ENCODE results near the gene PTTG1IP.

Gene PTTG1IP

GRCh38 chr21:44800971-44801467 is 72.5 kb downstream of the PTTG1IP start:
- H3K36me3 ChIP-seq (ENCODE audit: control insufficient read depth in 2 of 2, insufficient read depth in 1 of 2, low read length in 2 of 2) = peaks cover 15 to 56% of the 10 kb centered on the region in 2 experiments
- peaks cover 4% of the 10 kb centered on the region; the same call in 1 of the 2 replicates for H3K4me1 ChIP-seq (ENCODE audit: control insufficient read depth, insufficient read depth, low read length)
- ChIA-PET CTCF (interaction anchor here (0.5 to 2.7 kb wide), 18 partner anchors 9 to 362 kb away, joined by 3 to 21 read pairs (median 4); no protein-coding TSS in a partner anchor), POLR2A (interaction anchor here (0.6 to 2.9 kb wide), 15 partner anchors 8 to 487 kb away, joined by 3 to 22 read pairs (median 5); partner anchors contain the start of genes POFUT2, PTTG1IP and SUMO3)
- peak overlapping the region; percentile 69; the same call in 1 of the 2 replicates for H3K27ac ChIP-seq (ENCODE audit: extremely low read depth, low read depth, low read length)
- TF ChIP-seq ZNF2 (tag by site-specific recombination; IDR thresholded peaks at IDR 0.05) = no peak
- no peak for TF ChIP-seq AEBP2 (tag by site-specific recombination; IDR thresholded peaks at IDR 0.05; ENCODE audit: borderline replicate concordance)
- no peak for TF ChIP-seq SETDB1 (IDR thresholded peaks at IDR 0.05; ENCODE audit: insufficient read length, low read length)
- no peak for TF ChIP-seq ZNF146 (tag by site-specific recombination; IDR thresholded peaks at IDR 0.05)
- no peak for TF ChIP-seq ZSCAN4 (tag by site-specific recombination; IDR thresholded peaks at IDR 0.05)
- TF ChIP-seq ZSCAN23 (tag by site-specific recombination; IDR thresholded peaks at IDR 0.05) = no peak
- no peak for TF ChIP-seq ZNF707 (tag by site-specific recombination; IDR thresholded peaks at IDR 0.05)
- no peak for TF ChIP-seq ZNF366 (tag by site-specific recombination; conservative IDR thresholded peaks at IDR 0.05)
- peak; percentile 88 for TF ChIP-seq ZBTB17 (tag by site-specific recombination; IDR thresholded peaks at IDR 0.05)
- TF ChIP-seq KLF7 (tag by site-specific recombination; IDR thresholded peaks at IDR 0.05; ENCODE audit: borderline replicate concordance) = no peak
- TF ChIP-seq CTCF (tag by site-specific recombination; IDR thresholded peaks at IDR 0.05) = peak; percentile 39
- no peak for TF ChIP-seq ZNF138 (tag by site-specific recombination; IDR thresholded peaks at IDR 0.05; ENCODE audit: borderline replicate concordance)
- TF ChIP-seq ZNF692 (tag by site-specific recombination; IDR thresholded peaks at IDR 0.05) = 0 out of 2 replicates have a peak, but pooled peaks have one; percentile 64
- no peak for TF ChIP-seq ZSCAN5A (tag by site-specific recombination; IDR thresholded peaks at IDR 0.05)
- TF ChIP-seq ZNF121 (tag by site-specific recombination; IDR thresholded peaks at IDR 0.05) = no peak
- TF ChIP-seq ZNF518A (tag by site-specific recombination; conservative IDR thresholded peaks at IDR 0.05; ENCODE audit: low read depth) = no peak
- TF ChIP-seq ZBTB26 (tag by site-specific recombination; optimal IDR thresholded peaks at IDR 0.05) = no peak
- TF ChIP-seq PRDM1 (tag by site-specific recombination; IDR thresholded peaks at IDR 0.05) = peak; percentile 90
- no peak for TF ChIP-seq ZNF677 (tag by site-specific recombination; IDR thresholded peaks at IDR 0.05)
- peak overlapping the region; percentile 82 for H3K4me3 ChIP-seq (ENCODE audit: low read depth, low read length)
- H3K9me3 ChIP-seq (ENCODE audit: control insufficient read depth, insufficient read depth, low read depth, low read length) = no peaks in the 10 kb centered on the region

Data from HEK293 (cell line).